HG03571 (cell line): ENCODE data around the gene SLC22A23.

ENCODE experiments used
- ATAC-seq: cut with Tn5 transposase; IDR thresholded peaks from one replicate; pipeline ENCODE4 v1.9.1; 2021; ENCODE audit not compliant: unreplicated experiment

Gene SLC22A23

GRCh38 chr6:3322366-3322890, 134.4 kb downstream of the SLC22A23 start:
- no peak for ATAC-seq

DNA sequence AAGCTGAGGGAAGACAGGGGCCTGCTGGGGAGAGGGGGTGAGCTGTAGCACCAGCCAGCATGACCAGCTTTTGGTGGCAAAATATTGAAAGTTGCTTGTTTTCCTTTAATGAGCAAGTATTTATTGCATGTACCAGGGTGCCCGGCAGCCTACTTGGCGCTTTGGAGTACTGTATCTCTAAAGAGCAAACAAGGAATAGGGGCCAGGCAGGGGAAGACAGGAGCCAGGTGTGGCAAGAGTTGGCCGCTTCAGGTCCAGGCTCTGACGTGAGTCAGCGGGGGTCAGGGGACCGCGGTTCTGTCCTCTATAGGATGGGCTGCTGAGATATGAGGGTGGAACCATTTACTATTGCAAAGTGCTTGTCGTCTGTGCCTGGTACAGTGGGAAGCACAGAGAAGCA, 135.0 kb downstream of the SLC22A23 start:
- ATAC-seq = no peak

- ATAC-seq = no peak
Observed at GRCh38 chr6:3321042-3321441, 135.8 kb downstream of the SLC22A23 start.

DNA sequence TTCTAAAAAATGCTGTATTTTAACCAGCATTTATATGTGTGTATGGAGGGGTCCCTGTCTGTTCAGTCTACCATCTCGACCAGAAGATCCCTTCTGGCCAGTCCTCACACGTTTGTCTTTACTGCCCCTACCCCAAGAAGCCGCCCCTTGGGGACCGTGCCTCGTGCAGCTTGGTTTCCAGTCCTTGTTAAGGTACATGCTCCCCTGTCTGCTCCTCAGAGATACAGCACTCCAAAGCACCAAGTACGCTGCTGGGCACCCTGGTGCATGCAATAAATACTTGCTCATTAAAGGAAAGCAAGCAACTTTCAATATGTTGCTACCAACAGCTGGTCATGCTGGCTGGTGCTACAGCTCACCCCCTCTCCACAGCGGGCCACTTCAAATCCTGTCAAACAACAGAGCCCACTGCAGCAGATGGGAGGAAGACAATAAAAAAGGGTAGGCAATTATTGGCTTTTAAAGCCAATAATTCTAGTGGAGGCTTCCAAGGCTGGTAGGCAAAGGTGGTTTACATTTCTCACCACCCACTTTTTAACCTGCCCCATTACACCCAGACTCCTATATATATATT, 136.5 kb downstream of the SLC22A23 start:
- ATAC-seq = no peak

DNA sequence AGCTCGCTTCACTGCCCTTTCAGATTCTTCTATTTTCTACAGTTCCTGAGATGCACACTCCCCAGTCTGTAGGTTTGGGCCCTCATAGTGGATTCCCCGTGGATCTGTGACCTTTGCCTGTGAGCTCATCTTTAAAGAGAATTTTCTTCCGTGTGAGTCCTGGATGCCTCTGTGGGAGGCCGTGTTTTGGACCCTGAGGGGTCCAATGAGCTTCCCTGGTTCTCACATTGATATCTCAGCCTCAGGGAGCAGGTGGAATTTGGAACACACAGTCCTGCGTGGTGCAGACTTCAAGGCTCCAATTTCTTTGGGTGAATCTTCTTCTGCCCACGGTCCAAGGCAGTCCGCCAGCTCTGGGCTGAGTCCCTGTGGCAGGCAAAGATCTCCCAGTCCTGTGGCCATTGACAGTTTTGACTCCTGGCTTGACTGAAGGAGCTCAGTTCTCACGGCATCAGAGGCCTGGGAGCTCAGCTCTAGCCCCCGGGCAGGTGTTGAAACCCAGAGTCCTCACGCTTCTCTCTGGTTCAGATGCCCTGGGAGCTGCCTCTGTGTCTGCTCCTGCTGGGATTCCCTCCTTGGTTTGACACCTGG, 137.1 kb downstream of the SLC22A23 start:
- no peak for ATAC-seq

DNA sequence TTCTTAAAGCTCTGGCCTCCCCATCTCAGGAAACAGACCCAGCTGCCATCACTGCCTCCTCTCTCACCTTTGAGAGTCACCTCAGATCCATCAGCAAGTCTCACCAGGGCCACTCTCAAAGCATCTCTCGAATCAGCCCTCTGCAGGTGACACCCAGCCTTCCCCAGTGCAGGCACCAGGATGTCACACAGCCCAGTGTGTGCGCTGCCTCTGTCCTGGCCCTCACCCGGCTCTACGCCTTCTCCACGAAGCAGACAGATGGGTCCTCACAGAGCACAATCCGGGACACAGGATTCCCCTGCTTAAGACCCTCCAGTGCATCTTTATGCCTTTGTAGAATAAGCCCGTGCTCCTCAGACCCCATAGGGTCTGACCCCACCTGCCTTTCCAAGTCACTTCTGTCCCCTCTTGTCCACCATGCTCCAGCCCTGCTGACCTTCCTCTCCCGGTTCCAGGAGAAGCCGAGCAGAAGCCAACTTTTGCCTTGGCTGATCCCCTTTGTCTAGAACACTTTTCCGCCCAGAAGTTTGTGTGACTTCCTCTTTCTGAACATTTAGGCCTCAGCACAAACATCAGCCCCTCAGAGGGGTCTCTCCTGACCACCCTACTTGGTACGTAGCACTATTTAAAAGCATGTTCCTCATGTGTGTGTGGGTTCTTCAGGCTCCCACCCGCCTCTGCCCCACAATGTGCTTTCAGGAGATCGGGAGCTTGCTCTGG, 137.9 kb downstream of the SLC22A23 start:
- no peak for ATAC-seq

GRCh38 chr6:3318226-3318625, 138.6 kb downstream of the SLC22A23 start:
- ATAC-seq = no peak

GRCh38 chr6:3317741-3318211, 139.1 kb downstream of the SLC22A23 start:
- no peak for ATAC-seq

DNA sequence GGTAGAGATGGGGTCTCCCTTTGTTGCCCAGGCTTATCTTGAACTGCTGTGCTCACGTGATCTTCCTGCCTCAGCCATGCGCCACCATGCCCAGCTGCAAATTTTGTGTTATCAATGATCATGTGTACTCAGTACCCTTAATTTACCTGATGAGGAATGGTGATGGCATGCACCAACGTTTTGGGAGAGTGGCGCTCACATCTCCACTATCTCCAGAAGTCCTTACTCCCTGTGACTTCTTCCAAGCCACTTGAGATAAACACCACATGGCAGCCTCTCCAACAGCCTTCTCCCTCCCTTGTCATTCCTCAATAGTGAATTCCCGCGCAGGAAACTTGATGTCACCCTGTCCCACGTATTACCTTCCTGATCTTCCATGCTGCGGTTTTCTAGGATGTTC, 140.0 kb downstream of the SLC22A23 start:
- ATAC-seq = no peak

DNA sequence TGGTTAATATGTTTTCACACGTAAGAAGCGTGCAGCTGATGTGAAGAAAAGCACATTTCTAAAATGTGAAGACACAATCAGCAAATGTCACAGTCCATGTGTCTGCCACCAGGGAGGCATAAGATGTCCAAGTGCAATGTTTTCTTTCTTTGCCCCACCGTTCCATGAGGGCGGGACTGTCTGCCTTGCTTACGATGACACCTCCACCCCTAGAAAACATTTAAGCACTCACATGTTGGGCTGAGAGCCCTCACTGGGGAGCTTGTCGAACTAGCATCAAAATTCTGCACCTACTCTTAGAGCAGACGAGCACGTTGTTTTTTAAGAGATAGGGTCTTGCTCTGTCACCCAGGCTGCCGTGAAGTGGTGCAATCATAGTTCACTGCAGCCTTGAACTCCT, 140.5 kb downstream of the SLC22A23 start:
- no peak for ATAC-seq

GRCh38 chr6:3315841-3316240, 141.0 kb downstream of the SLC22A23 start:
- no peak for ATAC-seq

GRCh38 chr6:3314621-3315467, 142.0 kb downstream of the SLC22A23 start:
- no peak for ATAC-seq

GRCh38 chr6:3314176-3314575, 142.7 kb downstream of the SLC22A23 start:
- no peak for ATAC-seq

- ATAC-seq = no peak
Observed at GRCh38 chr6:3312604-3313231, 144.1 kb downstream of the SLC22A23 start.

- ATAC-seq = no peak
Observed at GRCh38 chr6:3311826-3312225, 145.0 kb downstream of the SLC22A23 start.

GRCh38 chr6:3310703-3311102, 146.1 kb downstream of the SLC22A23 start:
- no peak for ATAC-seq

- no peak for ATAC-seq
Observed at GRCh38 chr6:3310051-3310448, 146.8 kb downstream of the SLC22A23 start.

GRCh38 chr6:3309391-3310050, 147.3 kb downstream of the SLC22A23 start:
- ATAC-seq = no peak

- ATAC-seq = no peak
Observed at GRCh38 chr6:3308106-3308505, 148.7 kb downstream of the SLC22A23 start.

GRCh38 chr6:3307436-3307835, 149.4 kb downstream of the SLC22A23 start:
- ATAC-seq = no peak
